MM.1S (cell line): ENCODE results near the gene DBP.
"Not testable (repeated sequence)": the region's sequence is repeated elsewhere in the genome, so short reads cannot be mapped to it uniquely, and the experiment has no call there.

Source experiments
- DNase-seq: peaks from one replicate; pipeline ENCODE4 v3.0.0-alpha.2; 2015
- H2AFZ ChIP-seq: fragments of 300-600 bp; sonication (generic); 2 replicates; pipeline ENCODE4 v1.6.0; 2016; ENCODE audit warnings: antibody characterized with exemption, low read length
- H3F3A ChIP-seq: fragments of 300-600 bp; sonication (generic); 2 replicates; pipeline ENCODE4 v1.6.1; 2016; ENCODE audit warnings: mild to moderate bottlenecking, antibody characterized with exemption, low read length, moderate library complexity, mixed read lengths; ENCODE audit not compliant: insufficient read depth
- H3K27ac ChIP-seq: fragments of 300-600 bp; sonication (generic); 2 replicates; pipeline ENCODE4 v1.5.1; 2016; ENCODE audit warnings: mild to moderate bottlenecking, low read length
- H3K27me3 ChIP-seq: fragments of 300-600 bp; sonication (generic); replicated peaks from 2 replicates; pipeline ENCODE4 v1.6.0; 2016; ENCODE audit warnings: low read length; ENCODE audit not compliant: insufficient read depth
- H3K36me3 ChIP-seq: fragments of 300-600 bp; sonication (generic); replicated peaks from 2 replicates; pipeline ENCODE4 v1.6.1; 2016; ENCODE audit warnings: mild to moderate bottlenecking, low read length, mixed read lengths; ENCODE audit not compliant: insufficient read depth
- H3K4me1 ChIP-seq: fragments of 300-600 bp; sonication (generic); 2 replicates; pipeline ENCODE4 v1.6.1; 2016; ENCODE audit warnings: low read length, mixed read lengths
- H3K4me2 ChIP-seq: fragments of 300-600 bp; sonication (generic); 2 replicates; pipeline ENCODE4 v1.6.0; 2016; ENCODE audit warnings: low read depth, low read length
- H3K4me3 ChIP-seq: fragments of 300-600 bp; sonication (generic); 2 replicates; pipeline ENCODE4 v1.5.1; 2016; ENCODE audit warnings: low read length, mixed read lengths
- H3K79me2 ChIP-seq: fragments of 300-600 bp; sonication (generic); 2 replicates; pipeline ENCODE4 v1.6.1; 2016; ENCODE audit warnings: mixed run types, low read length, mixed read lengths
- H3K9ac ChIP-seq: fragments of 300-600 bp; sonication (generic); 2 replicates; pipeline ENCODE4 v1.6.1; 2016; ENCODE audit warnings: low read length, mixed read lengths
- H3K9me2 ChIP-seq: fragments of 300-600 bp; sonication (generic); replicated peaks from 2 replicates; pipeline ENCODE4 v1.6.1; 2016; ENCODE audit warnings: mild to moderate bottlenecking, low read length, mixed read lengths; ENCODE audit not compliant: insufficient read depth
- H3K9me3 ChIP-seq: fragments of 300-600 bp; sonication (generic); replicated peaks from 2 replicates; pipeline ENCODE4 v1.6.1; 2016; ENCODE audit warnings: mild to moderate bottlenecking, low read length, mixed read lengths; ENCODE audit not compliant: insufficient read depth
- H4K20me1 ChIP-seq: fragments of 300-600 bp; sonication (generic); 2 replicates; pipeline ENCODE4 v1.6.1; 2016; ENCODE audit warnings: mild to moderate bottlenecking, low read length, moderate library complexity, mixed read lengths; ENCODE audit not compliant: insufficient read depth
- CTCF ChIP-seq: fragments of 300-600 bp; sonication (generic); IDR thresholded peaks from 2 replicates; pipeline ENCODE4 v1.5.1; 2016; ENCODE audit warnings: antibody characterized with exemption, low read length, mixed read lengths
- EZH2 ChIP-seq: fragments of 300-600 bp; sonication (generic); optimal IDR thresholded peaks from 2 replicates; pipeline ENCODE3; 2017; ENCODE audit warnings: low read depth, mild to moderate bottlenecking, antibody characterized with exemption, low read length, mixed read lengths
- EZH2phosphoT487 ChIP-seq: fragments of 300-600 bp; sonication (generic); IDR thresholded peaks from 2 replicates; pipeline ENCODE4 v1.6.1; 2018; ENCODE audit warnings: antibody characterized with exemption, low read length

Gene DBP

DNA sequence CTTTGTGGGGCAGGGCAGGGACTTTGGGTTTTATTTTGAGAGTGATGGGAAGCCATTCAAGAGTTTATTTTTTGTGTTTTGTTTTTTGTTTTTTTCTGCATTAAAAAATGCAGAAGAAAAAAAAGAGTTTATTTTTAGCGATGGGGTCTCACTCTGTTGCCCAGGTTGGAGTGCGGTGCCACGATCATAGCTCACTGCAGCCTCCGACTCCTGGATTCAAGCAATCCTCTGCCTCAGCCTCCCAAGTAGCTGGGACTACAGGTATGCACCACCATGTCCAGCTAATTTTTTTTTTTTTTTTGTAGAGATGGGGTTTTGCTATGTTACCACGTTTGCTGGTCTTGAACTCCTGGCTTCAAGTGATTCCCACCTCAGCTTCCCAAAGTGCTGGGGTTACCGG lies 21.3 kb upstream of the DBP start:
- H3F3A ChIP-seq, result no peaks in the 10 kb centered on the region
- H2AFZ ChIP-seq, result no peak overlapping the region
- no peak overlapping the region for H3K27ac ChIP-seq
- no peaks in the 10 kb centered on the region for H3K9me3 ChIP-seq
- TF ChIP-seq EZH2 (no peak), EZH2phosphoT487 (no peak), CTCF (no peak)
- no peaks in the 10 kb centered on the region for H3K9me2 ChIP-seq
- peaks cover 4% of the 10 kb centered on the region for H3K4me1 ChIP-seq
- peaks cover 51% of the 10 kb centered on the region for H3K27me3 ChIP-seq
- no peaks in the 10 kb centered on the region for H3K79me2 ChIP-seq
- no peak overlapping the region for H3K4me3 ChIP-seq
- DNase-seq, result no peak
- no peak overlapping the region for H3K9ac ChIP-seq
- H4K20me1 ChIP-seq, result no peaks in the 10 kb centered on the region
- H3K4me2 ChIP-seq, result no peak overlapping the region
- H3K36me3 ChIP-seq, result no peaks in the 10 kb centered on the region

DNA sequence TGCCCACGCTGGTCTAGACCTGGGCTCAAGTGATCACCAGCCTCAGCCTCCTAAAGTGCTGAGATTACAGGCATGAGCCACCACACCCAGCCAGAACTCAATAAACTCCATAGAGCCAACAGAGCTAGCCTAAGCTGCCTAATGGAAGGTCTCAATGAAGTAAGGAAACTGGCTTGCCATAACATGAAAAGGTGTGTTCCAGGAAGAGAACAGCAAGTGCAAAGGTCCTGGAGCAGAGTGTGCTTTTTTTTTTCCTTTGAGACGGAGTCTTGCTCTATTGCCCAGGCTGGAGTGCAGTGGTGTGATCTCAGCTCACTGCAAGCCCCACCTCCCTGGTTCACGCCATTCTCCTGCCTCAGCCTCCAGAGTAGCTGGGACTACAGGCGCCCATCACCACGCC lies 20.6 kb upstream of the DBP start:
- H3K4me1 ChIP-seq, DNase-seq, H3K9me2 ChIP-seq, H3K4me2 ChIP-seq, H4K20me1 ChIP-seq, H3K79me2 ChIP-seq, H3K9me3 ChIP-seq, H3K27ac ChIP-seq, H2AFZ ChIP-seq, H3K9ac ChIP-seq, H3K36me3 ChIP-seq, H3F3A ChIP-seq, H3K4me3 ChIP-seq: not testable (repeated sequence)
- peaks cover 51% of the 10 kb centered on the region for H3K27me3 ChIP-seq

DNA sequence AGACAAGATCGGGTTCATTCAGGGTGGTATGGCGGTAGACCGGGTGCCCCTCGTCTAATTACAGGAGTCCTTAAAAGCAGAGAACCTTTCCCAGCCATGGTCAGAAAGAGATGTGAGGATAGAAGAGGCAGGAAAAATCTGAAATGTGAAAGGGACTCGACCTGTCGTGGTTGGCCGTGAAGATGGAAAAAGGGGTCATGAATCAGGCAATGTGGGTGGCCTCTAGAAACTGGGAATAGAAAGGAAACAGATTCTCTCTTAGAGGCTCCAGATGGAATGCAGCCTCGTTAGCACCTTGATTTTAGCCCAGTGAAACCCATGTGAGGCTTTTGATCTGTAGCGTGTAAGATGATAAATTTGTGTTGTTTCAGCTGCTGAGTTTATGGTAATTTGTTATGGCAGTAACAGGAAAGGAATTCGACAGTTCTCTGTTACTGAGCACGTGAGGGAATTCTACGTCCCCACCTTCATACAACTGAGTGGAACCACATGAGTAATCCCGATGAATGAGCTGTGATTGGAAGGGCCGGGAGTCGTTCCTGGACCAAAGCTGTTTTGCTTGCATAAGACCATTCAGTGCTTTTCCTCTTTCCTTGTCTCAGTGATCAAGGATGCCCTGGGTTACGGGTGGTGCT lies 19.8 kb upstream of the DBP start:
- no peaks in the 10 kb centered on the region for H3F3A ChIP-seq
- H3K4me3 ChIP-seq, result no peak overlapping the region
- no peaks in the 10 kb centered on the region for H4K20me1 ChIP-seq
- TF ChIP-seq CTCF (no peak), EZH2phosphoT487 (no peak), EZH2 (no peak)
- H3K27ac ChIP-seq, result no peak overlapping the region
- peaks cover 51% of the 10 kb centered on the region for H3K27me3 ChIP-seq
- H3K9me2 ChIP-seq, result no peaks in the 10 kb centered on the region
- H3K4me1 ChIP-seq, result peaks cover 4% of the 10 kb centered on the region
- no peak overlapping the region for H3K9ac ChIP-seq
- no peak for DNase-seq
- H3K4me2 ChIP-seq, result no peak overlapping the region
- H3K36me3 ChIP-seq, result no peaks in the 10 kb centered on the region
- H2AFZ ChIP-seq, result no peak overlapping the region
- no peaks in the 10 kb centered on the region for H3K79me2 ChIP-seq
- H3K9me3 ChIP-seq, result no peaks in the 10 kb centered on the region

DNA sequence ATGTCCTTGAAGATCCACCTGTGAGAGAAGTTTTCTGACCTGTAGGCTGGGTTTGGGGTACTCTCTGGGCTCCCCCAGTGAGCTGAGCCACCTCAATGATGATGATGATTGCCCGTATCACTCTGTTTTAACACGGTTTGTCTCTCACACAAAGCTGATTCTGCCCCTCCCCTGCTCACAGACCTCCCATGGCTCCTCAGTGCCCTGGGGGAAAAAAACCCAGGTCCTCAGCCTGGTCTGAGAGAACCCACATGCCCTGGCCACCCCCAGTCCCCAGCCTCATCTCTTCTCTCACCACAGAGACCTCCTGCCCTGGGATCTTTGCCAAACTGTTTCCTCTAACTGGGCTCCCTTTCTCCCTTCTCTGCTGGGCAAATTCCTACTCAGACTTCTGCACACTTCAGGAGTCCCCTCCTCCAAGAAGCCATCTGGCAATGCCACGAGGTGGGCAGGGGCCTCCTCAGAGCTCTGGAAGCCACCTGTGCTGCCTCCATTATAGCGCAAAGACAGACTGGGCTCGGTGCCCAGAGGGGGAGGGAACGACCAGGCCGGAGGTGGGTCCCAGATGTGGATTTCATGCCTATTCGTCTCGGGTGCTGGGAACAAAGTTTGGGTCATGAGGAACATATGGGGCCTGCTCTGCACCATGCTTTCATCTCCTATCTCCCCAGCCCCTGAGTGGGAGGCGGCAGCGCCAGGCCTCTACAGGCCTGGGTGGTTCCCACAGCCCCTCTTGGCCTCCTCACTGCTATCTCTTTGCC lies 17.3 kb upstream of the DBP start:
- Histone ChIP-seq H4K20me1 (no peaks in the 10 kb centered on the region), H3F3A (no peaks in the 10 kb centered on the region), H3K9me3 (no peaks in the 10 kb centered on the region), H3K4me3 (no peak overlapping the region), H3K9ac (no peak overlapping the region), H3K9me2 (no peaks in the 10 kb centered on the region), H3K27me3 (peaks cover 48% of the 10 kb centered on the region), H3K79me2 (no peaks in the 10 kb centered on the region), H3K36me3 (no peaks in the 10 kb centered on the region), H2AFZ (no peak overlapping the region), H3K27ac (no peak overlapping the region), H3K4me2 (no peak overlapping the region), H3K4me1 (0 out of 2 replicates have a peak, but pooled peaks cover under 1% of the 10 kb centered on the region)
- TF ChIP-seq EZH2, result no peak
- no peak for TF ChIP-seq CTCF
- TF ChIP-seq EZH2phosphoT487, result no peak
- DNase-seq, result no peak
